HG03457 (cell line): ENCODE data around the gene PXK.

Source experiments
- ATAC-seq: cut with Tn5 transposase; IDR thresholded peaks from one replicate; pipeline ENCODE4 v1.9.1; 2021; ENCODE audit warnings: moderate number of reproducible peaks; ENCODE audit not compliant: unreplicated experiment

Gene PXK

DNA sequence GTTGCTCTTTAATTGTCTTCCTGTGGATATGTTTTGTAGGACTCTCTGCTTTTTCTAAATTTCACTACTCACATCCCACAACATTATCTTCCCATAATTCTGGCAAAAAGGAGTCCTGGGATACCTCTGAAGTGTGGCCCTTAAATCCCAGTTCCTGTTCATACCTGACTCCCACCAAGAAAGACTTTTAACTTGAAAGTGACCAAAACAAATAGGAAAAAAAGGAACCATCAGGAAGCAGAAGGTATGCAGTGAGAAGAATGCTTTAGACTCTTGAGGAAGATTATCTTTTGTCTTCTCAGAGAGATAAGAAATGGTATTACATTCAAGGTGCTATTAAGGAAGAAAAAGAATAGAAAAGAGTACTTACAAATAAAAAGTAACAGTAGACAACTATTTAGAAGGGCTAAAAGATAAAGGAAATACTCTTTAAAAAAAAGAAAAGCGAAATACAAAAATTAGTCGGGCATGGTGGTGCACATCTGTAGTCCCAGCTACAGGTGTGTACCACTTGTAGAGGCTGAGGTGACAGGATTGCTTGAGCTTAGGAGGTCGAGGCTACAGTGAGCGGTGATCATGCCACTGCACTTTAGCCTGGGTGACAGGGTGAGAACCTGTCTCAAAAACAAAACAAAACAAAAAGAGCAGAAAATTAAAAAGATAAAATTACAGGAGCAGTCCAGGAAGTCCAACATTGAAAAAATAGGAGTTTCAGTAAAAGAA, 46.8 kb downstream of the PXK start:
- no peak for ATAC-seq

DNA sequence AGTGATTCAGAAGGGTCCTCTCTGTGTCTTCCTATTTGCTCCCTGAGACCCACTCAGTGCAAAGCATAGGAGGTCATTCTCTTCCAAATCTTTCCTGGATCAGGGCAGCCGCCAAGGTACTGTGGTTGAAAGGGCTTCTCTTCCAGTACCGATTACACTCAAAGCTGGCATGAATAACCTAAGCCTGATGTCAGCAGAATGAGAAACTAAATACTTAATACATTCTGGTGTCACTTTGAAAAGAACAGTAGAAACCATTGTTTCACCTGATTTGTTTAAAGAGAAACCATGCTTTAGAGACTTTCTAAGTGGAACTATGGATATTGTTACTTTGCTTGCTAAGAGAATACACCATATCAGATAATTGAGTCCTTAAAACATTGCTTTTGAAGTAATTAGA, 50.8 kb downstream of the PXK start:
- ATAC-seq: no peak

DNA sequence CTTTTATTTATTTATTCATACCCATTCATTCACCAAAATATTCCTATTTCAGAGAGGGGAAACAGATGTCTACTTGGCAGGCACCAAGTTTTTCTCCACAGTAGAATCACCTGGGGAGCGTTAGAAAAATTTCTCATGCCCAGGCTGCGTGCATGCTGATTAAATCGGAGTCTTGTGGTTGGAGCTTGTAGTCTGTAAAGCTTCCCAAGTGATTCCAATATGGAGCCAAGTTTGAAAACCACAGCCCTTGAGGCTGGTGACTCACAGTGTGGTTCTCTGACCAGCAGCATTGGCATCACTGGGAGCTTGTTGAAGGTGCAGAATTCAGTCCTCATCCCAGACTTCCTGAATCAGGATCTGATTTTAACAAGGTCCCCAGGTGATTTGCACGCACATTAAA, 51.2 kb downstream of the PXK start:
- ATAC-seq: no peak

DNA sequence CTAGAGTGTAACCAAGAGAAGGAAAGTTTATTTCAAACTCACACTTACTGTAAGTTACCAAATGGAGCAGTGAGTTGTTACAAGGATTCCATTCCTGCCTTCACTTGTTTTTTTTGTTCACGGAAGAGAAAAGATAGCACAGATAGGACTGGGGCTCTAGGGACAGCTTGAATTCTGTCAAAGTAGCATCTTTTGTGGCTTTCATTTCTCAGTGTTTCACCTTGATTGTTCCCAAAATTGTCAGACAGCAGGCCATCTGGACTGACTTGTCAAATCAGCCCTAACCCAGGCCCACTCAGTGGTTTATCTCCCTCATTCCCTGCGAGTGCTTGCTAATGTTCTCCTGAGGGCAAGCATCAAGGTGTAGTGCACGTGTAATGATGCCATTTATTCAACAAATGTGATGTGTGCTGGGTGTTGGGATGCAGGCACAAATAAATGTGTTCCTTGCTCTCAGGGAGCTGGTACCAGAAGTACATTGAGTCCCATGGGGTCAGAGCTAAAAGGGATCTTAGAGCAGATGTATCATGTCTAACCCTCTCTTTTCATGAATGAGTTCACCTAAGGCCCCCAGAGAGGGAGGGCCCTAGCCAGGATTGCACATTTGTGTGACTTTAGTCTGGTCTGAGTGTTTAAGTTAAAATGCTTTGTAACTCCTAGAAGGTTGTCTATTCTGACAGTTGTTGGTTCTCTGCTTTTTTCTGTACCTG, 51.8 kb downstream of the PXK start:
- ATAC-seq: no peak

DNA sequence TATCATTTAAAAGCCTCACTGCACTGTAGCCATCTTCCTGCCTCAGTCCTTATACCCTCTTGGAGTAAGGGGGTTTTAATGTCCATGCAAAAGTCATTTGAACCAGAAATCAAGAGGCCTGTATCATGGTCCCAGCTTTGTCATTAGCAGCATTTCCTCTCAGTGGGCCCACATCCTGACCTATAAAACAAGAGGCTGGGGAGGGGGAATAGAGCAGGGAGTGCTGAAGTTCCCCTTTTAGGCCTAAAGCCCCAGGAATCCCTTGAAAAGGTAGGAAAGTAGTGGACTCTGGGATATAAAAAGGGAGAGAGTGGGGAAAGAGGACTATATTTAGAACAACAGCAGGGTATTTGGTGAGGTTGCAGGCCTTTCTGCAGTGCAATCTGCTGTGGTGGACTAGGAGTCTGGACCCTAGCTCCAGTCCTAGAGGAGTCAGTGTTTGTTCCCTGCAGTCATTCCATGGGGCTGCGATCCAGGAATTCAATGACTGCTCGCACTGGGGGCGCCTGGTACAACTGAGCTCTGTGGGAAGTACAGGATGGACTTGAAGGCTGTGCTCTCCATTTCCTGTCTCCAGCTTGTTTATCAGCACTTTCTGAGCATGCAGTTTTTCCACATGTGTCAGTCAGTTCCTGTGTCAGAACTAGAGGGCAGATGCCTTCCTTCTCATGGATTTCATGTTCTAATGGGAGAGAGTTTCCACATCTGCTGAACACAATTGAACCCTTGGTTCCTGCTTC, 54.1 kb downstream of the PXK start:
- no peak for ATAC-seq

DNA sequence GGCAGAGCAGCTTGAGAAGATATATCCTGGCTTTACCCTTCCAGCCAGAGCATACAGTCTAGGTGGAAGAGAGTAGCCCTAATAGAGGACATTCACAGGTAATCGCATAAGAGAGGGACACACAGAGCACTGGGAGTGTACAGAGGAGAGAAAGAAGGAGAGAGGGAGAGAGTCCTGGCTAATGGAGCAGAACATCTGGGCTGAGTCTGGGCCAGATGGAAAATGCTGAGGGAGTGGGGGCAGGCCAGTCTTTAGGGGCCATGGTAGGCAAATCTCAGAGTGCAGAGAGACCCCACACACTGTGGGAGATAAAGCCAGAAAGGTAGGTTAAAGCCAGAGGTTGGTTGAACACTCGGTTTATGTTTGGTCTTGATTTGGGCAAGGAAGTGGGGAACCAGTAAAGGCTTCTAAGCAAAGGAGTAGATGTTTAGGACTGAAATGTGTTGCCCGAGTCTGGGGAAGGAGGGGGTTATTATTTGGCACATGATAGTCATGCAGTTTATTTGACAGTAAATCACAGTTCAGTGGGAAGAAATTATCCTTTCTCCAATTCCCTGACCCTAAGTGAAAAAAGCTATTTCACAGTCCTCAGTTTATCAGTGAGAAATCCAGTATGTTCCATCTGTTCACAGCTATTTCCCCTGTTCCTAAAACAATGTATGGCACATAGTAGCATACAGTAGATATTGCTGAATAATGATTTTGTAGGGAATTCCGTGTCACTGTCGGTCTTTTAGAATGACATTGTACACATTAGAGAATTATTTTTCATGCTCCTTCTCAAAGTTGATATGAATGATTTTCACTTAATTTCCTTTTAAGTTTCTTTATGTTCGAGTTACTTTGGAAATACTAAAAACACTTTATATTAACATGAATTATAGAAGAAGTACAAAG, 55.2 kb downstream of the PXK start:
- ATAC-seq: no peak

DNA sequence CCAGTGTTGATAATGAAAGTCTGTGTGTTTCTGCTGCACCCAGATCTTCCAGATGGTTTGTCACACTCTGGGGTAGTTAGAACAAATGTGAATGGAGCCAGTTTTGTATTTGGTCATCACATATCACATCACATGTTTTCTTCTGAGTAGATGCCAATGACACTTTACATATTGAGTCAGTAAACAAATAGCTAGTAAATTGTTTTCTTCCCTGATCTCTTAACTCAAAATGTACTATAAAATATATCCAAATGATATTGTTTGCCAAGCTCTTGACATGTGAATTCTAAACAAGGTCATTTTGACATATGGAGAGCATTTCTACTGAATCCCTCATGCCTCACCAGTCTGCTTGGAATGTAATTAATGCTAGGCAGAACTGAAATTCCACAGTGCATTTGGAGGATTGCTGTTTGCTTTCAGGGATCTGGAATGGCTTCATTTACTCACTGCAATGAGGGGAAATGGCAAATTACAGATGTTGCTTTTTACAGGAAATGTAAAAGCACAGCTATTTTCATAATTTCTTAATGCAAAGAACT, 55.9 kb downstream of the PXK start:
- ATAC-seq: no peak

DNA sequence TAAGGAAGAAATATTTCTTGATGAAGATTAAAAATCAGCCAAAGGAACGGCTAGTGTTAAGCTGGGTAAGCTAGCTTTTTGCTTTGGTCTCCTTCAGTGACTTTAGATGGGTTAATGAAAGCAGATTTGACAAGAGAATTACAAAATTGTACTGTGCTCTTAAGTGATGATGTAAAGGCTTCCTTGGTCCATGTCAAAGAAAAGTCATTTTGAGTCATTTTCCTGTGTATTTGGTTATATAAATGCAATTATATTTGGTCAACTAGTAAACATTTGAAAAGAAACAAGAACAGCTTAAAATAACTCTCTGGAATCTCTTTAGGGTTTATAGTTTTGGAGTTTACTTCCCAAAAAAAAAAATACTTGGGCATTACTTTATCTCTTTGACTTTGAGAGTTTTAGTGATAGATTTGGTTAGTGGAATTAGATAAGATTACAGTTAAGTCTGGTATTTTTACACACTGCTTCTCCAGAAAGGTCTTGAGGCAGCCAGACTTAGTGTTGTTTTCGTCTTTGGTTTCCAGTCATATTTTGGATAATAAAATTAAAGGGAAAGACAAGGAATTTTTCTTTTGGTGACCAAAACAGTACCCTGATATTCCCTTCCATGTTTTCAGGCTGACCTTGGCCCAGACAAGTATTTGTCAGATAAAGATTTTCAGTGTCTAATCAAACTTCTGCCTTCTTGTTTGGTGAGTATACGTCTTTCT, 58.6 kb downstream of the PXK start:
- ATAC-seq: no peak

DNA sequence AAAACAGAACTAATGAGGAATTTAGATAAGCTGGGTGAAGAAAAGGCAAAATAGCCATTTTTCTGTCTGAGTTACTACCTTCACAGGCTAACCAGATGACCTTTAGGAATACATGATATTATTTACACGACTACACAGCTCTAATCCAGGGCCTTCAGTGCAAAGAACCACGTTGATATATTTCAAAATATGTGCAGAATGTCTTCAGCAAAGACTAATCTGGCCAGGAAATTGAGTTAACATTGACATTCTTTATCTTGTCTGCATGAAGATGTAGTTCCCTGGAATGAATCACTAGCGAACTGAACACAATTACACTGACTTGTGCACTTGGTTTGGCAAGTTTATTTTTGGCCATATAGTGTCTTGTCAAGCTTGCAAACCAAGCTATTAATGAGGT, 59.5 kb downstream of the PXK start:
- ATAC-seq: no peak

DNA sequence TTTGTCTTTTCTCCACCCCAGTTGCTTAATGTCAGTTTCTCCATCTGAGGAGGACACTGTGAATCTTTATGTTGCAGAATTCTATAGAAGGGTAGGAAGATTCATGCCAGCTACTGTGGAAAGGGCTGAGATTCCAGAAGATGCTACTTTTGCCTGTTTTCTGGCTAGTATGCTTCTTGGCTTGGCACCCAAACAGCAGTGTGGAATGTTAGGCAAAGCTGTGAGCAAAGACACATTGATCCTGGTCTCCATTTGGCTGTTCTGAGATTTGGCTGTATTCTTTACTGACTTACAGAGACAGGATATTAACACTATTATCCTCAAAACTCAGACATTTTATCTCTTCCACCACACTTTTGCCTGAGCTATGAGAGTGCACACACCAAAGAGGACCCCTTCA, 61.6 kb downstream of the PXK start:
- ATAC-seq: no peak

DNA sequence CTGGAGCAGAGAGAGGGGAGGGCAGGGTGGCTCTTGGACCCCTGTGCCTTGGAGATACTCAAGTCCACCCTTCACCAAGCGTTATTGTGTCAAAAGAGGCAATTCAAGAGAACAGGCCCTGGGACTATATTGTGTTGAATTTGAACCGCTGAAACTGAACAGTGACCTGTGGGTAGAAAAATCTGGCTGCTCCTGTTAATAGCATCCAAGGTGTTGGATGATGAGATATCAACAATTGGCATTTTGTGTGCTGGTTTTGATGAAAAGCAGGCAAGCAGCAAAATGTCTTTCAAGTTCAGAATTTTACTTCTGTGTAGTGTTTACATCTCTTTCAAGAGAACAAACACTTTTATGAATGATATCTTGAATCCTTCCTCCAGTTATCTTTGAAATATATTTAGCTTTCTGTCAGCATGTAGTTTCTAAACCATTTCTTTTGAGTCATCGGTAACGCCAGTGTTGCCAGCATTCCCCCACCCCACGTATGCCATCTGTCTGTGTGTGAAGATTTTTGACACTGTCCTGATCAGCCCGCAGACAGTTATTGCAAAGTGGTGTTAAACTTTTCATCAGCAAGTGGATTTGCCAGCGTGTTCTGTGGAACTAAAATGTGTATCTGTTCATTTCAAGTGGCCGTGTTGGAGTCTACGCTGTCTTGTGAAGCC, 66.1 kb downstream of the PXK start:
- no peak for ATAC-seq

DNA sequence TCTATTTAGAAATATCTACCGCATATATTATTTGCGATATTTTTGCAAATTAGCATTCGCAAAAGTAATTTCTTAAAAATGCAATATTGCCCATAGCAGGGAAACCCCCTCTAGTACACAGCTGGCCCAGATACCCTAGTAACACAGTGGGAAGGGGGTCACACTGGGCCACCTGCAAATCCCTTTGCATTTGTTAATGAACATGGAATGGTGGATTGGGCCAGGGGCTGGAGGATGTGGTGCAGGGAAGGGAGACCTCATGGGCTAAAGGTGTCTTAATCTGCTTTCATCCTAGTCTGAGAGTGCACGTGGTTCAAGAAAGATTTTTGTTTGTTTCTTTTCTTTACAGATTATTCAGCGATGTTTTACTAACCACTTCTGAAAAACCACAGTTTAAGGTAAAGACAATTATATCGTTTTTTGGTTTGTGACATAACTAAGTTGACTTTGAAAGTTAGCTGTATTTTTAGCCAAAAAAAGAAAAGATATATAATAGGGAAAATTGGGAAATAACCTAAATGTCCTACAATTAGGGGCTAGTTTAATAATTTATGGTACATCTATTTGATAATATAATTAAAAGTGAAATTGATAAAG, 70.9 kb downstream of the PXK start:
- no peak for ATAC-seq

DNA sequence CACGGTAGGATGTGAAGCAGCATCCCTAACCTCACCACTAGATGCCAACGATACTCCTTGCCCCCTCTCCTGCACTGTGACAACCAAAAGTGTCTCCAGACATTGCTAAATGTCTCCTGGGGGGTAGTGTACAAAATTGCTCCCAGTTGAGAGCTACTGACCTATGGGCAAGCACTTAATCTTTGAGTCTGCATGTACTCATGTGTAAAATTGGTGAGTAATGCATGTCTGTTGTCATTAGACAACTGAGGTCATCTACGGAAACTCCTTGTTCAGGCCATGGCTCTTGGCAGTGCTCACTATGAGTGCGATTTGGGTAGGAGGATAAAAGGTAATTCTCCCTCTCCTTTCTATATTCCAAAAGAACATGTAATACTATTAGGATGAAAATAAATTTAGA, 71.7 kb downstream of the PXK start:
- no peak for ATAC-seq

DNA sequence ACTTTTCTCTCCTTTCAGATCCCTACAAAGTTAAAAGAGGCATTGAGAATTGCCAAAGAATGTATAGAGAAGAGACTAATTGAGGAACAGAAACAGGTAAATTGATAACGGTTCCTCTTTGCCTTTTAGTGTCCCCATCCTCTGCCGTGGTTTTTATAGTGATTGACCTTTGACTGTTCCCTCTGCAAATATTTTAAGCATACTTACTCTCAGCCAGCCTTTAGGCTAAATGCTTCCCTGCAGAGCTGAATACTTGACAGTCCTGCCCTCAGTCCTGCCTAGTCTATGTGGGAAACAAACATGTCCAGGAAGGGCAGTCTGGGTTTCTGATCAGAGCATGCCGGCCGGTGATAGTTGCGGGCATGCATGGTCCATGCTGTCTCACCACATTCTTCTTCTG, 76.2 kb downstream of the PXK start:
- no peak for ATAC-seq

DNA sequence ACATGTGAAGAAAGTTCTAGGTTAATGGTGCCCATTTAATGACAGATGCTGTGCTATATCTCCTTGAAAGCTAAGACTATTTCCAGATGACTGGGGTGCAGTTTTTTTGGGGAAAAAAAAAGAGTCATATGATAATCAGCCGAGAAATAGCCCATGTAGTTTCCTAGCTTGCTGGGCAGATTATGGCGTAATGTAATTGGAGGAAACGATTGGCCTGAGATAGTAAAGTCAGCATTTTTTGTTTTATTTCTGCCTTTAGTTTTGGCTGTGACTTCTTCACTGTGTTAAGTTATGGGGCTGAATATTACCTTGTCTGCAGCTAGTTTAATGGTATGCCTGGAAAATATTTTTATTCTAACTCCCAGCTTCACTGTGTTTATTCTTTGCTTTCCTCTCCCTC, 77.0 kb downstream of the PXK start:
- no peak for ATAC-seq

DNA sequence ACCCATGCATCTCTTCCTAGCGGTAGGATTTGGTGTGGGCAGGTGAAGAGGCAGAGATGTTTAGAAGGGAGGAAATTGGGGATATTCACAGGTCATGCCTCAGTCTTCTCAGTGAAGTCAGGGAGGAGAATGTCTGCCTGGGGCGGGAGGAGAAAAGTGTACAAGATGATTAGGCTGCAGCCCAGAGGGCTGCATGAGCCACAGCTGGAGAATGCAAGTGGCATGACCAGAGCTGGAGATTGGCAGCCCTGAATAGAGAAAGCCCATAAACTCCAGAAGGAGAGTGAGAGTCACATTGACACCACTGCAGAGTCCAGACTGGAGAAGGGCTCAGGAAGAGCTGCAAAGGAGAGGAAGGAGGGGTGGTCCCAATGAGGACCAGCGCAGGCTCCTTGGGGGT, 78.3 kb downstream of the PXK start:
- no peak for ATAC-seq

DNA sequence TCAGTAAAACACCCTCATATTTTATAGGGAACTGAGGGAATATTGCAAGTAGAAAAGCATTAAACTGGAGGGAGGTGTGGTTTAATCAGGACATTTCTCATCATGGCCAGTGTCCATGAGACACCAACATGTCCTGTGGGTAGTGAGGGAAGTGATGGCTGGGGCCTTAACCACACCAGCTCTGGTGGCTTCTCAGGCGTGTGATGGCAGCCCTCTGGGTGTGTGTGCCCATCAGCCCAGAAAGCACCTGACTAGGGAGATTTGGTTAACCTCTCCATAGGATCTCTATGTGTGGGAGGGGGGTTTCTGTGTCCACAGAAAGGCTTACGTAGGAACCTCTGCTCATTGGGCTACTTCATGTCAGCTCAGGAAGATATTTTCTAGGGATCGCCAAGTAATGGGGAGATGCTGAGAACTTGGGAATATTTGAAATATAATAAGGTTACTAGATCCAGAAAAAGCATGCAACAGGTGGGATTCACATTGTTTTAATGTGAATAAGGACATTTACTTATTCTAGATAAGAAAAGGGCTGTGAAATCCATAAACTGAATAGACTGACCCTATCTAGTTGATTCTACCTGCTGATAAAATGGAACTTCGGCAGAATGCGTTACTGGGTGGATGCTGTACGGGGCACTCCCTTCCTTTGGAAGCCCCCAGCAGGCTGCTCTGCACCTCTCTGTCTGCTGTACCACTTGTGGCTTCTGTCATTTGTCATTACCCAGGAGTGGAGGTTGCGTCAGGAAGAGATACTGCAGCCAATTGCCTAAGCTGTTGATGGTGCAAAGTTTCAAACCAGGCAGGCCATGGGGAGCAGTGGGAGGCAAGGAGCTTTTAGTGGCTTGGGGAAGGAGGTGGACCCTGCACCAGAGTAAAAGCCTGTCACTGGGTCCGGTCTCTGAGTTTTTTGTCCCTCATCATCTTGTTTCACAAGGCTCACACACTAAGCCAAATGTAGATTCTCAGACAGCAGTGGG, 79.4 kb downstream of the PXK start:
- no peak for ATAC-seq

DNA sequence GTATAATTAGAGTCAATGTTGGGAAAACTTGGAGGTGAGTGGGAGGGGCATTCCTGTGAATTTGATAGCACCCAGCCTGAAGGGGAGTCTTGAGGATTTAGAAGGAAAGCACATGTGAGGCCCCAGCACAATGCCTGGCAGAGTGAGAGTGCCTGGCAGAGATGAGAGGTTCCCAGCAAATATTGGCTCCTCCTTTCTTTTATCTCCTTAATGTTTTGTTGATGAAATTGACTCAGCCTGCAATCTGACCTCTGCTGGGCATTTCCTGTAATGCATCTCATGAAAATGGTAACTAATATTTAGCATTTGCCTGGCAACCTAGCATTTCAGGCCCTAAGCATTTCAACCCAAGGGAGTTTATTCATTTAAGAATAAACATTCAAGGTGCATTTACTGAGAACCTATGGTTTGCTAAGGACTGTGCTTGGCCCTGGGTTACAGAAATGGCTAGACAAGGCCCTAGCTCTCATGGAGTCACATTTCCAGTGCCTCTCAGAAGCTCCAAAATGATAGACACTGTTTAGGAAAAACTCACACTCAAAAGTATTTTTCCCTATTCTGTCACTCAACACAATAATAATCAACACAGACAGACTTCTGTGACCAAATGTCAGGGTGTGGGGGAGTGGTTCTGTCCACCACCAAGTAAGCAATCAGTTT, 82.0 kb downstream of the PXK start:
- no peak for ATAC-seq
